Osteocyte (in vitro differentiated cells): ENCODE measurements around the gene UPF1. TPM values are rescaled to one million over a fixed set of nuclear protein-coding genes. Genes with fewer than 3 reads are reported as not detected.
A peak's percentile ranks its signal among the peaks of the same experiment; 100 is the strongest.
"Not testable (repeated sequence)": the region's sequence is repeated elsewhere in the genome, so short reads cannot be mapped to it uniquely, and the experiment has no call there.

Experiments
- DNase-seq: peaks from one replicate; pipeline ENCODE4 v3.0.0; 2021; ENCODE audit warnings: mixed read lengths; ENCODE audit not compliant: unreplicated experiment; ENCODE audit errors: extremely low spot score
- H3K27ac Mint-ChIP-seq: one replicate; pipeline ENCODE4 v1.8.0; 2021; ENCODE audit warnings: mild to moderate bottlenecking, mixed read lengths; ENCODE audit not compliant: unreplicated experiment
- H3K27me3 Mint-ChIP-seq: one replicate; pipeline ENCODE4 v1.8.0; 2021; ENCODE audit warnings: mixed read lengths; ENCODE audit not compliant: unreplicated experiment
- H3K36me3 Mint-ChIP-seq: one replicate; pipeline ENCODE4 v1.8.0; 2021; ENCODE audit warnings: mixed read lengths; ENCODE audit not compliant: unreplicated experiment
- H3K4me1 Mint-ChIP-seq: one replicate; pipeline ENCODE4 v1.8.0; 2021; ENCODE audit warnings: mixed read lengths; ENCODE audit not compliant: unreplicated experiment
- H3K4me3 Mint-ChIP-seq: one replicate; pipeline ENCODE4 v1.8.0; 2021; ENCODE audit warnings: mild to moderate bottlenecking, moderate library complexity, mixed read lengths; ENCODE audit not compliant: unreplicated experiment
- H3K9me3 Mint-ChIP-seq: one replicate; pipeline ENCODE4 v1.8.0; 2021; ENCODE audit warnings: mixed read lengths; ENCODE audit not compliant: unreplicated experiment
- total RNA-seq: library from RNA; stranded (reverse); gene quantifications from 2 replicates; pipeline ENCODE4 v1.2.1, GENCODE V29; 2021
- TF ChIP-seq, protein P1 (sequence below): fragments of 200-600 bp; sonication (generic); IDR thresholded peaks from 2 replicates; pipeline ENCODE4 v1.5.0; 2021; ENCODE audit warnings: antibody characterized with exemption, mild to moderate bottlenecking, moderate library complexity

UPF1 gene
- total RNA-seq, 1 donor from 2014 or later, result 58.0 TPM

- TF ChIP-seq, protein P1, sequence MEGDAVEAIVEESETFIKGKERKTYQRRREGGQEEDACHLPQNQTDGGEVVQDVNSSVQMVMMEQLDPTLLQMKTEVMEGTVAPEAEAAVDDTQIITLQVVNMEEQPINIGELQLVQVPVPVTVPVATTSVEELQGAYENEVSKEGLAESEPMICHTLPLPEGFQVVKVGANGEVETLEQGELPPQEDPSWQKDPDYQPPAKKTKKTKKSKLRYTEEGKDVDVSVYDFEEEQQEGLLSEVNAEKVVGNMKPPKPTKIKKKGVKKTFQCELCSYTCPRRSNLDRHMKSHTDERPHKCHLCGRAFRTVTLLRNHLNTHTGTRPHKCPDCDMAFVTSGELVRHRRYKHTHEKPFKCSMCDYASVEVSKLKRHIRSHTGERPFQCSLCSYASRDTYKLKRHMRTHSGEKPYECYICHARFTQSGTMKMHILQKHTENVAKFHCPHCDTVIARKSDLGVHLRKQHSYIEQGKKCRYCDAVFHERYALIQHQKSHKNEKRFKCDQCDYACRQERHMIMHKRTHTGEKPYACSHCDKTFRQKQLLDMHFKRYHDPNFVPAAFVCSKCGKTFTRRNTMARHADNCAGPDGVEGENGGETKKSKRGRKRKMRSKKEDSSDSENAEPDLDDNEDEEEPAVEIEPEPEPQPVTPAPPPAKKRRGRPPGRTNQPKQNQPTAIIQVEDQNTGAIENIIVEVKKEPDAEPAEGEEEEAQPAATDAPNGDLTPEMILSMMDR, result no peak
- peaks cover 10% of the 10 kb centered on the region for H3K36me3 Mint-ChIP-seq
- H3K4me1 Mint-ChIP-seq, result peaks cover 8% of the 10 kb centered on the region
- H3K9me3 Mint-ChIP-seq, result no peaks in the 10 kb centered on the region
- H3K27me3 Mint-ChIP-seq, result no peaks in the 10 kb centered on the region
- H3K27ac Mint-ChIP-seq, result no peak overlapping the region
- H3K4me3 Mint-ChIP-seq, result no peak overlapping the region
- DNase-seq, result no peak
These were observed 81.2 kb downstream of the UPF1 start for GRCh38 chr19:18912933-18913332.

DNA sequence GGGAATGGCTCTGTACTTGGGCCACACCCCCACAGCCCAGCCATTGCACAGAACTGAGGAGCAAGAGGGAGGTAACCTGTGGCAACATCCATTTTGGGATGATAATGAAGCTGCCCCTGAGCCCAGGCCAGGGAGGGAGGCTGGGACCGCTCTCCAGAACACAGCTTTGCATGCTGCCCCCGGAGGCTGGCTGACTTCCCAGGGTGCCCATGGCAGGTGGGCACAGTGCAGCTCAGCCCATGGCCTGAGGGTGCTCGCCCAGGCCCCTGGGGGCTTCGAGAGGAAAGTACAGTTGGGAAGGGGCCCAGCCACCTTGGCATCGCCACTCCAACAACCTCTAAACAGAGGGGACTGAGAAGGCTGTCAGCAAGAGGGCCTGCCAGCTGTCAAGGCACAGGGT lies 81.7 kb downstream of the UPF1 start:
- H3K27ac Mint-ChIP-seq, result no peak overlapping the region
- TF ChIP-seq, protein P1, result no peak
- H3K4me1 Mint-ChIP-seq, result peaks cover 14% of the 10 kb centered on the region
- no peak for DNase-seq
- no peak overlapping the region for H3K4me3 Mint-ChIP-seq
- H3K27me3 Mint-ChIP-seq, result no peaks in the 10 kb centered on the region
- peaks cover 10% of the 10 kb centered on the region for H3K36me3 Mint-ChIP-seq
- no peaks in the 10 kb centered on the region for H3K9me3 Mint-ChIP-seq

DNA sequence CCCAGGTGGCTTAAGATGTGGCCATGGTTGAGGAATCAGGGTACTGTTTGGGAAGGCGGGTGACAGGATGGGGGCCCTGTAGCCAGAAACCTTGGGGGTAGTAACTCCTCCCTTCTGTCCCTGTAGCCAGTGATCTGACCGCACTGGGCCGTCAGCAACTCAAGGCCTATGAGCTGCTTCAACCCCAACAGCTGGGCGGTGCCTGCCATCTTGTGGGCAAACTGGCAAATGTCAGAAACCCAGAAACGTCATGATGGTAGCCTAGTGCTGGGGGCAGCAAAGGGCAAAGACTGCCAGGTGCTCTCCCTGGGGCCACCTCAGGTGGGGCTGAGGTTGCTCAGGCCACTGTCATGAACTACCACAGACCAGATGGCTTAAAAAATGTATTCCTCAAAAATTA lies 83.9 kb downstream of the UPF1 start:
- TF ChIP-seq, protein P1, result peak; percentile 31
- no peaks in the 10 kb centered on the region for H3K9me3 Mint-ChIP-seq
- DNase-seq, result no peak
- peaks cover 6% of the 10 kb centered on the region for H3K36me3 Mint-ChIP-seq
- peaks cover 30% of the 10 kb centered on the region for H3K4me1 Mint-ChIP-seq
- no peak overlapping the region for H3K27ac Mint-ChIP-seq
- no peak overlapping the region for H3K4me3 Mint-ChIP-seq
- H3K27me3 Mint-ChIP-seq, result no peaks in the 10 kb centered on the region

GRCh38 chr19:18917593-18917992 lies 85.8 kb downstream of the UPF1 start:
- DNase-seq, H3K9me3 Mint-ChIP-seq, H3K36me3 Mint-ChIP-seq, H3K27me3 Mint-ChIP-seq: not testable (repeated sequence)
- Mint-ChIP-seq H3K27ac (peak overlapping the region; percentile 44), H3K4me1 (peaks cover 38% of the 10 kb centered on the region), H3K4me3 (peak overlapping the region; percentile 92)

Other genes starting within 250 kb of the UPF1 start
- 55.7 and 59.4 TPM in 2 replicates for gene REX1BD, start 243.2 kb upstream of the UPF1 start, total RNA-seq
- 17.0 and 18.7 TPM in 2 replicates for gene CRLF1, start 225.2 kb upstream of the UPF1 start, total RNA-seq
- 4.7 and 5.9 TPM in 2 replicates for gene TMEM59L, start 219.1 kb upstream of the UPF1 start, total RNA-seq
- 12.4 and 13.2 TPM in 2 replicates for gene KLHL26, start 194.9 kb upstream of the UPF1 start, total RNA-seq
- 24.0 and 25.7 TPM in 2 replicates for gene CRTC1, start 148.3 kb upstream of the UPF1 start, total RNA-seq
- 0.13 and 0.57 TPM in 2 replicates for gene COMP, start 40.7 kb upstream of the UPF1 start, total RNA-seq
- gene CERS1, start 64.2 kb downstream of the UPF1 start, total RNA-seq, result 6.5 and 8.5 TPM in 2 replicates
- 162 and 175 TPM in 2 replicates for gene COPE, start 87.4 kb downstream of the UPF1 start, total RNA-seq
- gene DDX49, start 87.8 kb downstream of the UPF1 start, total RNA-seq, result 59.7 and 63.9 TPM in 2 replicates
- 68.8 and 68.9 TPM in 2 replicates for gene HOMER3, start 109.3 kb downstream of the UPF1 start, total RNA-seq
- 77.6 and 81.8 TPM in 2 replicates for gene SUGP2, start 201.6 kb downstream of the UPF1 start, total RNA-seq
- 26.9 and 27.0 TPM in 2 replicates for gene ARMC6, start 201.6 kb downstream of the UPF1 start, total RNA-seq
- 10.0 and 10.6 TPM in 2 replicates for gene SLC25A42, start 232.0 kb downstream of the UPF1 start, total RNA-seq